GM10266 (cell line): Measurements from ENCODE around the gene SLC35A3.

ENCODE experiments used
- DNase-seq: peaks from one replicate; pipeline ENCODE4 v3.0.0; 2012; ENCODE audit errors: extremely low spot score
- TF ChIP-seq, protein P1 (sequence below): IDR thresholded peaks from 2 replicates; pipeline ENCODE4 v1.5.1; 2012; ENCODE audit warnings: mild to moderate bottlenecking, low read depth; ENCODE audit not compliant: control insufficient read depth, insufficient read depth; ENCODE audit errors: missing control alignments

SLC35A3 gene

DNA sequence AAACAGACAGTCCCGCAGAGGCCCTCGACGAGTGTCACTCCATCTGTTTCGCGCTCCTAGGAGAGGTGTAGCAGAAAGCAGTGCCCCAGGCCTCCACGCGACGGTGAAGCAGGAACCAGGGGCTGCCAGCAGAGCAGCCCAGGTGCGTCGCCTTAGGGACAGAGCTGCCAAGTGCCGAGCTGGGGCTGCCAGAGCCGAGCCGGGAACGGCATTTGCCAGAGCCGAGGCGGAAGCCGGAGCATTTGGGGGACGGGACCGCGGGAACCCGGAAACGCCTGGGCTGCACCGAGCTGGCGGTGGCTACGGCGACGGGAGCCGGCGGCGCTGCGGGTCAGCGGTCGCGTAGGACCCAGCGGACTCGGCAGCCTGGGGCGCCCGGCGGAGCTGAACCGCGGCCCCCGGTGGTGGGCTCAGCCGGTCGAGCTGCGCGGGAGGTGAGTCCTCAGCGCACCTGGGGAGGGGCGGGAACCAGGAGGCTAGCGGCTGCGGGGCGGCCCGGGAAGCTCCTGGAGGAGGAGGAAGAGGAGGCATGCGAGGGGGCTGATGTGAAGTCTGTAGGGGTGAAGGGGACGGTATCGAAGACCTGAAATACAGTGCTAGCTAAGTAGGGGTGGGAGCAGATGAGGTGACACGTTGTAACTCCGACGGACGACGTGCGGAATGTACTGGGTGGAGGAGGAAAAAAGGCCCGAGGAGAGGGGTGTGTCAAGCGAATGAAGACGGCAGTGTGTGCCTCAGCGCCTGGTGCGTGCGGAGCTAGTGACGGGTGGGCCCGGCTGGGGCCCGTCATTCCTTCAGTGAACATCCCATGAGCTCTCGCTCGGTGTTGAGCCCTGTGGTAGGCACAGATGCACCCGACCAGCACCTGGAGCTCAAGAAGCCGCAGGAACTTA, at the start of gene SLC35A3:
Gene SLC35A3, plus strand, starts transcription at position 268 of the 893 bp plus-strand sequence. CDS start 23,559 bp downstream, outside the sequence.
- TF ChIP-seq, protein P1, sequence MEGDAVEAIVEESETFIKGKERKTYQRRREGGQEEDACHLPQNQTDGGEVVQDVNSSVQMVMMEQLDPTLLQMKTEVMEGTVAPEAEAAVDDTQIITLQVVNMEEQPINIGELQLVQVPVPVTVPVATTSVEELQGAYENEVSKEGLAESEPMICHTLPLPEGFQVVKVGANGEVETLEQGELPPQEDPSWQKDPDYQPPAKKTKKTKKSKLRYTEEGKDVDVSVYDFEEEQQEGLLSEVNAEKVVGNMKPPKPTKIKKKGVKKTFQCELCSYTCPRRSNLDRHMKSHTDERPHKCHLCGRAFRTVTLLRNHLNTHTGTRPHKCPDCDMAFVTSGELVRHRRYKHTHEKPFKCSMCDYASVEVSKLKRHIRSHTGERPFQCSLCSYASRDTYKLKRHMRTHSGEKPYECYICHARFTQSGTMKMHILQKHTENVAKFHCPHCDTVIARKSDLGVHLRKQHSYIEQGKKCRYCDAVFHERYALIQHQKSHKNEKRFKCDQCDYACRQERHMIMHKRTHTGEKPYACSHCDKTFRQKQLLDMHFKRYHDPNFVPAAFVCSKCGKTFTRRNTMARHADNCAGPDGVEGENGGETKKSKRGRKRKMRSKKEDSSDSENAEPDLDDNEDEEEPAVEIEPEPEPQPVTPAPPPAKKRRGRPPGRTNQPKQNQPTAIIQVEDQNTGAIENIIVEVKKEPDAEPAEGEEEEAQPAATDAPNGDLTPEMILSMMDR, result no peak
- DNase-seq, result peak; percentile 88

DNA sequence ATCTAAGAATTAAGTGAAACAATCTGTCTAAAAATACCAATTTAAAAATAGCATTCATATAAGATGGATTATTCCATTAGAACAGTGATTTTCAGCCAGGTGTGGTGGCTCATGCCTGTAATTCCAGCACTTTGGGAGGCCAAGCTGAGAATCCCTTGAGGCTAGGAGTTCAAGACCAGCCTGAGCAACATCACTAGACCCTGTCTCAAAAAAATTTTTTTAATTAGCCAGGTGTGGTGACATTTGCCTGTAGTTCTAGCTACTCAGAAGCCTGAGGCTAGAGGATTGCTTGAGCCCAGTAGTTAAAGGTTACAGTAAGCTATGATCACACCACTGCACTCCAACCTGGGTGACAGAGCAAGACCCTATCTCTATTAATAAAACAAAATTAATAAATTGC, 35.0 kb upstream of the SLC35A3 start:
- TF ChIP-seq, protein P1, result no peak
- no peak for DNase-seq

DNA sequence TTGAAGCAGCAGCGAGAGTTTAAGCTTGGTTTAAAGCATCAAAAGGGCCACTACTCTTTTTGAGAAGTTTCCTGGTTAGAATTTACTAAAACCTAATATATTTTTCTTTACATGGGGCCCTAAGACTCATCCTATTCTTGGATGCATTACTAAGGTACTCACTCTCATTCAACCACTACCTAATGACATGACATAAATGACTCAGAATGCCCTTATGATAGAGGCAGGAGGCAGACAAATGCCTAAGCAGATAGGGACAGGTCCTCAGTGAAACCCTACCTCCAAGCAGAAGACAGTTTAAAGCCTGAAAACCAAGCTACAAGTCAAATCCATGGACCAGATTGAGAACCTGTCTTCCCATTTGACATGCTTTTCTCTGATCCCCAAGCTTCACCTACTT, 34.3 kb upstream of the SLC35A3 start:
- DNase-seq, result no peak
- TF ChIP-seq, protein P1, result no peak

DNA sequence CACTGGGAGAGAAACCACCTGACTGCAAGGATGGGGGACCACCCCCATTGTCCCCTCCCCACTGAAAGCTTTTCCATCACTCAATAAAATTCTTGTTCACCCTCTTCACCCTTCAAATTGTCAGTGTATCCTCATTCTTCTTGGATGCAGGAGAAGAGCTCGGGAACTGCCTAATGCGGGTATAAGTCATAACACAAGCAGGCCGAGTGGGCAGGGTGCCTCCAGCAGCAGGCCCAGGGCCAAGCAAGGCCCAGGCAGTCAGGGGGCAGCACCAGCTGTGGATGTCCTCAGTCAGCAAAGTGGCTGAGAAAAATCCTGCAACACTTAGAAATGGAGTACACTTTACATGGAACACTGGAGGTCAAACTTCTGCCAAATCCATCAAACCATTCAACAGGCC, 33.7 kb upstream of the SLC35A3 start:
- TF ChIP-seq, protein P1, result no peak
- no peak for DNase-seq

DNA sequence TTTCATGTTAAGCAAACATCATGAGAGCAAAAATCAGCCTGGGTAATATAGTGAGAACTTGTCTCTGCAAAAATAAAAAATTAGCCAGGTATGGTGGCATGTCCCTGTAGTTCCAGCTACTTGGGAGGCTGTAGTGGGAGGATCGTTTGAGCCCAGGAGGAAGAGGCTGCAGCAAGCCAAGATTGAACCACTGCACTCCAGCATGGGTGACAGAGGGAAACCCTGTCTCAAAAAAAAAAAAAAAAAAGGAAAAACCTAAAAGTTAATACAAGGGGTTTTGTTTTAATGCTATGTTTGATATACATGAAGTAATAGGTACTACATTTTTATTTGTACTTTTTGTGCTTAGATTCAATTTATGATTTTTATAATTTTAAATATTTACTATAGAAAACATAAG, 27.1 kb upstream of the SLC35A3 start:
- TF ChIP-seq, protein P1, result no peak

DNA sequence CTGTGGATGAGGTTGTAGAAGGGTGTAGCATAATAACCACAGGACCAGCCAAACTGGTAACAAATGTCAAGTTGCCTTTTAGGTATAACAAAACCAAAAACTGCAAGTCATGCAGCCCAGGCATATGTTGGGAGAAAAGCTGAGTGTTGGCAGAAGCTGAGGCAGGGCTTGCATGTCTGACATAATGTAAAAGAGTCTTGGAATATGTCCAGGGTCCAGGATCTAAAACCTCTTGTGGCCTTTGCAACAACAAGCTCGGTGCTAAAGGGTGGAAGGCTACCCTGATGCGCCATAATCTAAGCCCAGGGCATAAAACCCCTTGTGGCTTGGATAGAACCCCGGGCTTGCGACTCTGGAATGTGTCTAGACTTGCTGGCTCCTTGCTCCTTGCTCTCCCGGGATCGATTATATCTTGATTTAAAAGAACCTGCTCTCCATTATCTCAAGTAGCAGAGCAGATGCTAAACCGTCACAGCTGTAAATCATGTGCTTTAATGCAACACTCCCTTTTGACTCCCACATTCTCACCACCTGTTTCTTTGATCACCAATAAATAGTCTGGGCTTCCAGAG, 26.5 kb upstream of the SLC35A3 start:
- TF ChIP-seq, protein P1, result no peak
- DNase-seq, result no peak

More for the DNA sequence above, 27.1 kb upstream of the SLC35A3 start:
- no peak for DNase-seq

DNA sequence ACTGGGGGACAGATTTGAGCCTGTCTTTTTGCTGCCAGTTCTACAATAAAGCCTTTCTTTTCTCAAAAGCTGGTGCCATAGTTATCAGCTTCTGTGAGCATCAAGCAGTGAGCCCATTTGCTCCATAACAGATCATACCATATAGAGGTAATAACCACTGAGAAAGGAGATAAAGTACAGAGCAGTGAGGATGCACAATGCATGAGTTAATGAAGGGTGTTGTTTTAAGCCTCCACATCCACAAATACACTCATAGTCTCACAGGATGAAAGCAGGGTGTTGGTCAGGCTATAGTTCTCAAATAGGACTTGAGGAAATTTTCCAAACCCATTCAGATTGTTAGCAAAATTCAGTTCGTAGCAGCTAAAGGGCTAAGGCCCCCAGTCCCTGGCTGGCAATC, 25.6 kb upstream of the SLC35A3 start:
- TF ChIP-seq, protein P1, result no peak
- DNase-seq, result no peak
